GM19328 (cell line): ENCODE data around the gene SCAP.
"Not testable (repeated sequence)": the region's sequence is repeated elsewhere in the genome, so short reads cannot be mapped to it uniquely, and the experiment has no call there.

Source experiments
- ATAC-seq: cut with Tn5 transposase; IDR thresholded peaks from one replicate; pipeline ENCODE4 v1.9.1; 2021; ENCODE audit warnings: mild to moderate bottlenecking, moderate library complexity; ENCODE audit not compliant: unreplicated experiment

Gene SCAP

DNA sequence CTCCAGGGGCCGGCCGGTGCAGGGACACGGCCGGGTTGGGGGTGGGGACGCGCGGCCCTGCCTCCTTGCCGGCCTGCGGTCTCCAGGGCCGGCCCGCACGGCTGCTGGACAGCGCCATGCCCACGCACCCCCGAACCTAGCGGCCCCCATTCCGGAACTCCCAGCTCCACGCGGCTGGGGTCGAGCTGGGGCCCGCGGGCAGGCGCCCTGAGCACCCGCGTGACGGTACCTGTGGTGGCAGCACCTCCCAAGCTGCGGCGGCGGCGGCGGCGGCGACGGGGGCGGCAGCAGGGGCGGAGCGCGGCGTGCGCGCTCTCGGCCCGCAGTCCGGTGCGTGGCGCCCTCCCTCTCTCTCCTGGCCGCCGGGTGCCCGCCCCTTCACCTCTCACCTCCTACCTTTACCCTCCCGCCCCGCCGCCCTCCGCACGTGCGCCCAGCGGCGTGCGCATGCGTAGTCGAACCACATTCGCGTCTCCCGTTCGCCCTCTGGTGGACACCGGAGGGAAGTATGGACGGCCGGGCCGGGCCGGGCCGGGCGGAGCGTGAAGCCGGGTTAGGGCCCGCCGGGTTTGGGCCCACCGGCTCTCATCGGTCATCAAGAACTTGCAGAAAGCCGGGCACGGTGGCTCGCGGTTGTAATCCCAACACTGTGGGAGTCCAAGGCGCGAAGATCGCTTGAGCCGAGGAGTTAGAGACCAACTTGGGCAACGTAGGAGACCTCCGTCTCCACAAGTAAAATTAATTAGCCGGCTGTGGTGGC lies at the start of gene SCAP:
TSS of gene SCAP (minus strand) at position 372 of the 760 bp plus-strand sequence. CDS start 32,948 bp downstream, outside the sequence.
- ATAC-seq = peak; percentile 92

DNA sequence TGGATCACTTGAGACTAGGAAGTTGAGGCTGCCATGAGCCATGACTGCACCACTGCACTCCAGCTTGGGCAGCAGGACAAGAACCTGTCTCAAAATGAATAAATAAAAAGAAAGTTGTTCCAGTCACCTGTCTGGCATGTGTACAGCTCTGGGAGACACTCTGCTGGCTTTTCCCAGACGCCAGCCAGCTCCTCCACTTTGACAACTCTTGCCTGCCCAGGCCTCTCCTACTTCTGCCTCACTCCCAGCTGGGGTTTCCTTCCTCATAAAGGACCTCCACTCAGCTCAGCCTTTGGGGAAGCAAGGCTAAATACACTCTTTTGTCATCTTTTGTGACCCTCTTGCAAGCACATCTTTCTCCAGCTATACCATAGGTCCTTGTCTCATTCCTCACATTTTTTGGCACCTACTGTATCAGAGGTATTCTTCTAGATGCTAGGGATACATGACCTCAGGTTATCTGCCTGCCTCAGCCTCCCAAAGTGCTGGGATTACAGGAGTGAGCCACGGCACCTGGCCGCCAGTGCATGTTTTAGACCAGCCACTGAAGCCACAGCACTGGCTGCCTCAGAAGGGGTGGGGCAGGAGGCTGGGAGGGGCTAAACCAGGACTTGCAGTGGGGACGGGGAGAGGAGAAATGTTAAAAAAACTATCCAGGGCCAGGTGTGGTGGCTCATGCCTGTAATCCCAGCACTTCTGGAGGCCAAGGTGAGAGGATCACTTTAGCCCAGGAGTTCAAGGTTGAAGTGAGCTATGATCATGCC lies 47.8 kb upstream of the SCAP start:
- no peak for ATAC-seq

DNA sequence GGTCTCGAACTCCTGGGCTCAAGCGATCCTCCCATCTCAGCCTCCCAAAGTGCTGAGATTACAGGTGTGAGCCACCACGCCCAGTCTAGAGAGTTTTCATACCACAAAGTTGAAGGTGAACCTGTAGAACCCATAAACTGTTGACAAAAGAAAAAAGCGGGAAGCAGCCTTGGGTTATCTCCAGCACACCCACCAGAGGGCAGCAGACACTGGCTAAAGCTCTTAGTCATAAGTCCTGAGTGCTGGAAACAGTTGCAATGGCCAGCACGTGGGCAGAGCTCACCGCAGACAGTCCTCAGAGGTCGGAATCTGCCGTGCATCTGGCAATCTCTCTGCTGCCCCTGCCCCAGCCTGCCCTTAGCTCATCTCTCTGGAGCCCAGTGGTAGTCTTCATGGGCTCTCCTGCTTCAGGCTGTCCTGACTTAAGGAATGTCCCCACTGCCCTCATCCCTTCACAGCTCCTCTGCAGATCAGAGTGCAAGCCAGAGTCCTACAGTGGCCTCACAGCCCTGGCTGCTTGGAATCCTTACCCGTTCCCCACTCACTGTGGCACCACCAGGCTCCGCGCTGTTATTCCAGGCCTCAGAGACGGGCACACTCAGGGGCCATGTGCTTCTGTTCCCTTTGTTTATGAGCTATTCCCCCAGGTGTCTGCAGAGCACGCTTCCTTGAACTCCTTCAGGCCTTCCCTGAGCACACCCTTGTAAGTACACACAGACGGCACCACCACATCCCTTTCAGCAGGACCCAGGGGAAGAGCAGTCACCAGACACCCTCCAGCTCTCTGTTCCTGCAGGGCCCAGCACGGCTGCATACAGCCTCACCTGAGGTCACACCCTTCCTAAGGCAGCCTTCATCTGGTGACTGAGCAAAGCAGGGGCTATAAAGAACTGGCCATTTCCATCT lies 46.6 kb upstream of the SCAP start:
- no peak for ATAC-seq

DNA sequence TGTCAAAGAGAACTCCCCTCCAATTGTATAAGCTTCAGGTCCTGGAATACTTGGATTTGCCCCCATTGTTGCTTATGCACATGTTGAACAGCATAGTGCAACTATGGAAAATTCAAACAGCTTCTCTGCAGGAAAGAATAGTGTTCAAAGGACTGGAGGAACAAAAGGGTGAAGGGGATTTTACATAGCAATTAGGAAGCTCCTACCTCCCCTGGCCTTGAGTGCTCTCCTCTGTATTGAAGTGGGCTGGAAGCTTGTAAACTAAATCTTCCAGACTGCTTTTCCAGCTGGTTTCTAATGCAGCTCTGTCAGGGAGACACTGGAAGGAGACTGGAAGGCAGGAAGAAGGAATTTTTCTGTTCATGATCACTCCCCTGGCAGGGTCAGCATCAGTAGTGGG lies 45.0 kb upstream of the SCAP start:
- no peak for ATAC-seq

DNA sequence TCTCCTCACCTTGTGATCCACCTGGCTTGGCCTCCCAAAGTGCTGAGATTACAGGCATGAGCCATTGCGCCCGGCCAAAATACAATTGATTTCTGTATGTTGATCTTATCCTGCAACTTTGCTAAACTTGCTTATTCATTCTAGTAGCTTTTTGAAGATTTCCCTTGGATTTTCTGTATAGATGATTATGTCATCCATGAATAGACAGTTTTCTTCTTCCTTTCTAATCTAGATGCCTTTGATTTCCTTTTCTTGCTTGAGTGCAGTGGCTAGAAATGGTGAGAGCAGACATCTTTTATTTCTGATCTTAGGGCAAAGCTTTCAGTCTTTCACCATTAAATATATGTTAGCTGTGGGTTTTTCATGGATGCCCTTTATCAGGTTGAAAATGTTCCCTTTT lies 42.2 kb upstream of the SCAP start:
- no peak for ATAC-seq

GRCh38 chr3:47515864-47516319 lies 40.2 kb upstream of the SCAP start:
- no peak for ATAC-seq

GRCh38 chr3:47515100-47515499 lies 39.4 kb upstream of the SCAP start:
- no peak for ATAC-seq

DNA sequence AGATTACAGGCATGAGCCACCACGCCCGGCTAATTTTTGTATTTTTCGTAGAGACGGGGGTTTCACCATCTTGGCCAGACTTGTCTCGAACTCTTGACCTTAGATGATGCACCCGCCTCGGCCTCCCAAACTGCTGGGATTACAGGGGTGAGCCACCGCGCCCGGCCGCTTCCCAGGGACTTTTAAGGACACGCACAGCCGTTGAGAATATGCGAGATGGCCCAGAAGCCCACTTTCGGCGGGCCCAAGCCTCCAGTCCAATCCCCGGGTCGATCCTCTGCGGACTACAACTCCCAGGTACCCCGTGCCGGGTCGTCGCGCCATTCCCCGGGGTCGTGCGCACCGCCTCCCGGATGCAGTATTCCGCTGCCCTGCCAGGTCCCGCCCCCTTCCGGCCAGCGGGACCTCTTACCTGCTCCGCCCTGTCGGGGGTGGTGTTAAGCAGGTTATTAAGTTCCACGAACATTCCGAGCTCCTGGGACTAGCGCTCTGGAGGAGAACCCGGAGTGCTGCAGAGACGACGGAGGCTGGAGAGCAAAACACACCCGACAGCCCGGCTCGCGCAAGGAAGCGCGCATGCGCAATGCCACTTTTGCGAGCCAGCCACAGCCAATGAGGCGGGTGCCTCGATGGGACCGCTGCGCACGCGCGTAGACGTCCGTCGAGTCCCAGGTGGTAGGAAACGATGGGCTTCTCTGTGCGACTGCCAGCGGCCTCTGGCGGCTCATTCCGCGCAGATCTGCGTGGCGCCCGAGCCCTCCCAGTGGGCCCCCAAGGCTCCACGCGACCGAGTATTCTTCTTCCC lies 37.6 kb upstream of the SCAP start, which contains the start of gene ELP6:
TSS of gene ELP6 (minus strand) at position 588 of the 805 bp plus-strand sequence. CDS start at position 466, 122 bp downstream.
- peak; percentile 94 for ATAC-seq

GRCh38 chr3:47512416-47513124 lies 36.8 kb upstream of the SCAP start:
- no peak for ATAC-seq

- ATAC-seq = not testable (repeated sequence)
These were observed 29.5 kb upstream of the SCAP start for GRCh38 chr3:47505267-47505666.

DNA sequence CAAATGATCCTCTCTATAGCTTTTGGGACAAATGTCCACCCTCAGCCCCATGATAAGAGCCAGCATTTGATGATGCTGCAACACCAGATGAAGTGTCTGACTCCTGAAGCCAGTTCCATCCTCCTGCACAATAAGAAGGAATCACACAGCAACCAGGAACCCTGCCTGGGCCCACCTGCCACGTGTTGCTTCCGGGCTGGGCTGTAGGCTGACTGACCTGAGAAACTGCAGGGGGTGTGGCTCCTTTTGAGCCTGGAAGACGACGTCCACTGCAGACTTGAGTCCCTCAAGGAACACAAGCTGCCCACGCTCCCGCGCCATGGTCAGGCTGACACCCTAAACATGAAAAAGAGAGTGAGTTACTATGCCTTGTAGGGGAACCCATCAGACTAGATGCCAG lies 28.4 kb upstream of the SCAP start:
- no peak for ATAC-seq

- no peak for ATAC-seq
These were observed 27.3 kb upstream of the SCAP start for GRCh38 chr3:47503033-47503432.

DNA sequence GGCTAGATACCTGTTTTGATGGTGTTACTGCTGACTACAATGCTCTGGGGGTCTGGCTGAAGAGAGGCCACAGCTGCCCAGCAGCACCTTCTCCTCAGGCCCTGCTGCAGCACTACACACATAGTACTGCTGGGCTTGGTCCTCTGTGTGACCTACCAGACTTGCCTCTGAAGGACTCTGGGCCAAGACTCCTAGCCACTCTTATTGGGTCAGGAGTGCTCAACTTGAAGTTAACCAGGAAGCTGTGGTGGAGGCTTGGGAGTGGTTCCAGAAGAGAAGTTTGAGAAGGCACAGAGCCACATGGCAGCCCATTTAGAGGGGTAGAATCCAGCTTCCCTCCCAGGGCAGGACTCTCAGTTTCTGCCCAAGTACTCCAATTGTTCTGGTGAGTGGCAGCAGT lies 21.2 kb upstream of the SCAP start:
- ATAC-seq = no peak

GRCh38 chr3:47495886-47496285 lies 20.1 kb upstream of the SCAP start:
- no peak for ATAC-seq

DNA sequence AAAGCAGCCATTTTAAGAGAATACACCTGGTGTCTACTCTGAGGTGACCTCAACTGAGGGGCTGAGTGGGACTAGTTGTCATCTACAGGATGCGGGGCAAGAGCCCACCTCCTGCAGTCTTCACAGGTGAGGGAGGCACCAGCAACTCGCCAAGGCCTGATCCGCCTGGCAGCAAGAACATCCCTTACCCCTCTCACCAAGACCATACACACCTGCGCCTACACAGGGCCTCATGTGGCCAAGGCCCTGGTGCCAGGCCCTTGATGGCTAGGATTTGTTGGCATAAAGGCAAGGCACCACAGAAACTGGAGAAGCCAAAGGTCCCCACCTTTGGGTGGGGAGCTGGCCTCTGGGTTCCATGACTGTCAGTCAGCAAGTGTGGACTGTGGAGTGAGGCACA lies 19.4 kb upstream of the SCAP start:
- ATAC-seq = no peak

DNA sequence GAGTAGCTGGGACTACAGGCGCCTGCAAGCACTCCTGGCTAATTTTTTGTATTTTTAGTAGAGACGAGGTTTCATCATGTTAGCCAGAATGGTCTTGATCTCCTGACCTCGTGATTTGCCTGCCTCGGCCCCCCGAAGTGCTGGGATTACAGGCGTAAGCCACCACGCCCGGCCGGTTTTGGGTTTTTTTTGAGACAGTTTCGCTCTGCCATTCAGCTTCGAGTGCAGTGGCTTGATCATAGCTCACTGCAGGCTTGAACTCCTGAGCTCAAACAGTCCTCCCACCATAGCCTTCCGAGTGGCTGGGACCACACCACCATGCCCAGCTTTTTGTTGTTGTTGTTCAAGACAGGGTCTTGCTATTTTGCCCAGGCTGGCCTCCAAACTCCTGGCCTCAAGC lies 16.0 kb upstream of the SCAP start:
- ATAC-seq = no peak

DNA sequence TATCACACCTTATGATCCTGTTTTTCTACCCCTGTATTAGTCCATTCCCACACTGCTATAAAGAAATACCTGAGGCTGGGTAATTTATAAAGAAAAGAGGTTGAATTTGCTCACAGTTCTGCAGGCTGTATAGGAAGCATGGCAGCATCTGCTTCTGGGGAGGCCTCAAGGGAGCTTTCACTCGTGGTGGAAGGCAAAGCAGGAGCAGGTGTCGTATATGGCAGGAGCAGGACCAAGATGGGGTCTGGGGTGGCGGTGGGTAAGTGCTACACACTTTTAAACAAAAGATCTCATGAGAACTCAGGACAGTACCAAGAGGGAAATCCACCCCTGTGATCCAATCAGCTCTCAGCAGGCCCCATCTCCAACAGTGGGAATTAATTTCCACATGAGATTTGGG lies 15.4 kb upstream of the SCAP start:
- no peak for ATAC-seq

DNA sequence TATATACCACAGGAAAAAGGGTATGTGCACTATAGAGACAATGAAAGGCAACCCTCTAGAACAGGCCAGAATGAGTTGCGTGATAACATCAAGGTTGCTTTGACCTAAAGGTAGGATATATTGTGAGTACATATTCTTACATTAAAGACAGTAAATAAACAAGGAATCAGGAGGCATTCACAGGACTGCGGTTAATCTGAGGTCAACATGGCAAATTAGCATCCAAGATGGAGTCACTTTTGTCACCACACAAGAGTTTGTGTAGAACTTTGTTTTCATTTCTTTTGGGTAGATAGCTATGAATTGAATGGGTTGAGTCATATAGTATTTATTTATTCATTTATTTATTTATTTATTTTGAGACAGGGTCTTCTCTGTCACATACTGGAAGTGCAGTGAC lies 11.5 kb upstream of the SCAP start:
- no peak for ATAC-seq

DNA sequence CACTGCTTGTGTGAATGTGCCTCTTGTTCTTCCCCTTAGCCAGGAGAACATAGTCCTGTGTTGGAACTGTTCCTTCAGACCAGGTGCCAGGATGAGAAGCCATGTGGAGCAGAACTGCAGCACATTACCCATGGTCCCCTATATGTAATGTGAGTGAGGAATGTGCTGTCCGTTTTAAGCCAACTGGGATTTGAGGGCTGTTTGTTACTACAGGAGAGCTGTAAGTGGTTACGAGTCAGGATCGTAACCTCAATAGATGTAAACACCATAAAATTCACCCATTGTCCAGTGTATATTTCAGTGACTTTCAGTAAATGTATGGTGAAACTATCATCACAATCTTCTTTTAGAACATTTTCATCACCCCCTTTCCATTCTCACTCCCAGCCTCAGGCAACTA lies 10.1 kb upstream of the SCAP start:
- no peak for ATAC-seq

GRCh38 chr3:47482366-47482765 lies 6.6 kb upstream of the SCAP start:
- ATAC-seq = no peak
